Measurements from ENCODE around the gene ZCCHC7.

The ZCCHC7 gene

GRCh38 chr9:37333288-37333687 is 212.9 kb downstream of the ZCCHC7 start:
- H3K27me3 ChIP-seq (ENCODE audit: control insufficient read depth, insufficient read depth, low read length), result no peaks in the 10 kb centered on the region
- H3K4me2 ChIP-seq (ENCODE audit: low read length), result no peak overlapping the region
- H3K36me3 ChIP-seq (ENCODE audit: insufficient read depth, low read length), result no peaks in the 10 kb centered on the region
- H3K9me3 ChIP-seq (replicated peaks; ENCODE audit: low read length), result no peaks in the 10 kb centered on the region
- H3K4me1 ChIP-seq (ENCODE audit: control insufficient read depth, insufficient read depth, low read length), result no peaks in the 10 kb centered on the region
- H3K4me3 ChIP-seq (ENCODE audit: low read length), result no peak overlapping the region
- no peak overlapping the region for H3K9ac ChIP-seq (ENCODE audit: low read depth, low read length)

GRCh38 chr9:37335238-37335637 is 214.9 kb downstream of the ZCCHC7 start:
- H3K4me3 ChIP-seq (ENCODE audit: low read length), result no peak overlapping the region
- H3K36me3 ChIP-seq (ENCODE audit: insufficient read depth, low read length), result no peaks in the 10 kb centered on the region
- H3K27me3 ChIP-seq (ENCODE audit: control insufficient read depth, insufficient read depth, low read length), result no peaks in the 10 kb centered on the region
- no peaks in the 10 kb centered on the region for H3K9me3 ChIP-seq (replicated peaks; ENCODE audit: low read length)
- H3K9ac ChIP-seq (ENCODE audit: low read depth, low read length), result no peak overlapping the region
- H3K4me1 ChIP-seq (ENCODE audit: control insufficient read depth, insufficient read depth, low read length), result no peaks in the 10 kb centered on the region
- H3K4me2 ChIP-seq (ENCODE audit: low read length), result no peak overlapping the region

- Histone ChIP-seq H3K27me3 (ENCODE audit: control insufficient read depth, insufficient read depth, low read length) (no peaks in the 10 kb centered on the region), H3K9me3 (replicated peaks; ENCODE audit: low read length) (no peaks in the 10 kb centered on the region), H3K4me2 (ENCODE audit: low read length) (no peak overlapping the region), H3K4me3 (ENCODE audit: low read length) (no peak overlapping the region), H3K36me3 (ENCODE audit: insufficient read depth, low read length) (no peaks in the 10 kb centered on the region), H3K4me1 (ENCODE audit: control insufficient read depth, insufficient read depth, low read length) (no peaks in the 10 kb centered on the region), H3K9ac (ENCODE audit: low read depth, low read length) (no peak overlapping the region)
These were observed 215.8 kb downstream of the ZCCHC7 start for GRCh38 chr9:37336150-37336549.

GRCh38 chr9:37337301-37337890 is 217.0 kb downstream of the ZCCHC7 start:
- Histone ChIP-seq H3K4me3 (ENCODE audit: low read length) (no peak overlapping the region), H3K4me2 (ENCODE audit: low read length) (no peak overlapping the region), H3K27me3 (ENCODE audit: control insufficient read depth, insufficient read depth, low read length) (no peaks in the 10 kb centered on the region), H3K36me3 (ENCODE audit: insufficient read depth, low read length) (no peaks in the 10 kb centered on the region), H3K9ac (ENCODE audit: low read depth, low read length) (no peak overlapping the region), H3K4me1 (ENCODE audit: control insufficient read depth, insufficient read depth, low read length) (no peaks in the 10 kb centered on the region), H3K9me3 (replicated peaks; ENCODE audit: low read length) (no peaks in the 10 kb centered on the region)

GRCh38 chr9:37338218-37338617 is 217.8 kb downstream of the ZCCHC7 start:
- H3K27me3 ChIP-seq (ENCODE audit: control insufficient read depth, insufficient read depth, low read length), result no peaks in the 10 kb centered on the region
- no peak overlapping the region for H3K4me3 ChIP-seq (ENCODE audit: low read length)
- no peaks in the 10 kb centered on the region for H3K9me3 ChIP-seq (replicated peaks; ENCODE audit: low read length)
- H3K4me1 ChIP-seq (ENCODE audit: control insufficient read depth, insufficient read depth, low read length), result no peaks in the 10 kb centered on the region
- H3K9ac ChIP-seq (ENCODE audit: low read depth, low read length), result no peak overlapping the region
- H3K36me3 ChIP-seq (ENCODE audit: insufficient read depth, low read length), result no peaks in the 10 kb centered on the region
- H3K4me2 ChIP-seq (ENCODE audit: low read length), result no peak overlapping the region

- Histone ChIP-seq H3K9ac (ENCODE audit: low read depth, low read length) (no peak overlapping the region), H3K27me3 (ENCODE audit: control insufficient read depth, insufficient read depth, low read length) (no peaks in the 10 kb centered on the region), H3K4me2 (ENCODE audit: low read length) (no peak overlapping the region), H3K4me3 (ENCODE audit: low read length) (no peak overlapping the region), H3K36me3 (ENCODE audit: insufficient read depth, low read length) (no peaks in the 10 kb centered on the region), H3K9me3 (replicated peaks; ENCODE audit: low read length) (no peaks in the 10 kb centered on the region), H3K4me1 (ENCODE audit: control insufficient read depth, insufficient read depth, low read length) (no peaks in the 10 kb centered on the region)
These were observed 219.5 kb downstream of the ZCCHC7 start for GRCh38 chr9:37339923-37340322.

GRCh38 chr9:37340961-37341360 is 220.6 kb downstream of the ZCCHC7 start:
- Histone ChIP-seq H3K27me3 (ENCODE audit: control insufficient read depth, insufficient read depth, low read length) (no peaks in the 10 kb centered on the region), H3K9ac (ENCODE audit: low read depth, low read length) (no peak overlapping the region), H3K4me1 (ENCODE audit: control insufficient read depth, insufficient read depth, low read length) (no peaks in the 10 kb centered on the region), H3K36me3 (ENCODE audit: insufficient read depth, low read length) (no peaks in the 10 kb centered on the region), H3K9me3 (replicated peaks; ENCODE audit: low read length) (no peaks in the 10 kb centered on the region), H3K4me3 (ENCODE audit: low read length) (no peak overlapping the region), H3K4me2 (ENCODE audit: low read length) (no peak overlapping the region)

GRCh38 chr9:37341704-37342103 is 221.3 kb downstream of the ZCCHC7 start:
- H3K36me3 ChIP-seq (ENCODE audit: insufficient read depth, low read length), result no peaks in the 10 kb centered on the region
- H3K4me3 ChIP-seq (ENCODE audit: low read length), result no peak overlapping the region
- H3K9ac ChIP-seq (ENCODE audit: low read depth, low read length), result no peak overlapping the region
- H3K9me3 ChIP-seq (replicated peaks; ENCODE audit: low read length), result no peaks in the 10 kb centered on the region
- H3K4me1 ChIP-seq (ENCODE audit: control insufficient read depth, insufficient read depth, low read length), result no peaks in the 10 kb centered on the region
- no peaks in the 10 kb centered on the region for H3K27me3 ChIP-seq (ENCODE audit: control insufficient read depth, insufficient read depth, low read length)
- no peak overlapping the region for H3K4me2 ChIP-seq (ENCODE audit: low read length)

GRCh38 chr9:37342493-37342892 is 222.1 kb downstream of the ZCCHC7 start:
- Histone ChIP-seq H3K27me3 (ENCODE audit: control insufficient read depth, insufficient read depth, low read length) (no peaks in the 10 kb centered on the region), H3K4me1 (ENCODE audit: control insufficient read depth, insufficient read depth, low read length) (no peaks in the 10 kb centered on the region), H3K9ac (ENCODE audit: low read depth, low read length) (no peak overlapping the region), H3K4me3 (ENCODE audit: low read length) (no peak overlapping the region), H3K9me3 (replicated peaks; ENCODE audit: low read length) (no peaks in the 10 kb centered on the region), H3K36me3 (ENCODE audit: insufficient read depth, low read length) (no peaks in the 10 kb centered on the region), H3K4me2 (ENCODE audit: low read length) (no peak overlapping the region)

- Histone ChIP-seq H3K36me3 (ENCODE audit: insufficient read depth, low read length) (no peaks in the 10 kb centered on the region), H3K4me1 (ENCODE audit: control insufficient read depth, insufficient read depth, low read length) (no peaks in the 10 kb centered on the region), H3K9me3 (replicated peaks; ENCODE audit: low read length) (no peaks in the 10 kb centered on the region), H3K9ac (ENCODE audit: low read depth, low read length) (no peak overlapping the region), H3K4me2 (ENCODE audit: low read length) (no peak overlapping the region), H3K4me3 (ENCODE audit: low read length) (no peak overlapping the region), H3K27me3 (ENCODE audit: control insufficient read depth, insufficient read depth, low read length) (no peaks in the 10 kb centered on the region)
These were observed 222.5 kb downstream of the ZCCHC7 start for GRCh38 chr9:37342895-37343294.

- no peaks in the 10 kb centered on the region for H3K36me3 ChIP-seq (ENCODE audit: insufficient read depth, low read length)
- no peak overlapping the region for H3K9ac ChIP-seq (ENCODE audit: low read depth, low read length)
- no peaks in the 10 kb centered on the region for H3K27me3 ChIP-seq (ENCODE audit: control insufficient read depth, insufficient read depth, low read length)
- H3K4me1 ChIP-seq (ENCODE audit: control insufficient read depth, insufficient read depth, low read length), result no peaks in the 10 kb centered on the region
- no peak overlapping the region for H3K4me2 ChIP-seq (ENCODE audit: low read length)
- no peak overlapping the region for H3K4me3 ChIP-seq (ENCODE audit: low read length)
- H3K9me3 ChIP-seq (replicated peaks; ENCODE audit: low read length), result no peaks in the 10 kb centered on the region
These were observed 223.3 kb downstream of the ZCCHC7 start for GRCh38 chr9:37343724-37344123.

GRCh38 chr9:37345038-37345437 is 224.7 kb downstream of the ZCCHC7 start:
- no peaks in the 10 kb centered on the region for H3K36me3 ChIP-seq (ENCODE audit: insufficient read depth, low read length)
- H3K4me2 ChIP-seq (ENCODE audit: low read length), result no peak overlapping the region
- no peak overlapping the region for H3K9ac ChIP-seq (ENCODE audit: low read depth, low read length)
- H3K27me3 ChIP-seq (ENCODE audit: control insufficient read depth, insufficient read depth, low read length), result no peaks in the 10 kb centered on the region
- no peak overlapping the region for H3K4me3 ChIP-seq (ENCODE audit: low read length)
- no peaks in the 10 kb centered on the region for H3K9me3 ChIP-seq (replicated peaks; ENCODE audit: low read length)
- no peaks in the 10 kb centered on the region for H3K4me1 ChIP-seq (ENCODE audit: control insufficient read depth, insufficient read depth, low read length)
